GM12864 (cell line): ENCODE results near the gene ABCG1.
"Not testable (repeated sequence)": the region's sequence is repeated elsewhere in the genome, so short reads cannot be mapped to it uniquely, and the experiment has no call there.

Experiments used
- DNase-seq: peaks from one replicate; pipeline ENCODE4 v3.0.0-alpha.2; 2011; ENCODE audit warnings: low read depth
- H3K4me3 ChIP-seq: 2 replicates; pipeline ENCODE4 v1.5.1; 2011; ENCODE audit warnings: mild to moderate bottlenecking, low read depth, low read length, control low read depth
- CTCF ChIP-seq: IDR thresholded peaks from 2 replicates; pipeline ENCODE4 v1.5.1; 2011; ENCODE audit warnings: low read depth, mild to moderate bottlenecking, moderate library complexity, low read length, control low read depth, inconsistent platforms; ENCODE audit errors: missing control alignments

Gene ABCG1

GRCh38 chr21:42176859-42177258, 42.1 kb upstream of the ABCG1 start:
- no peak for TF ChIP-seq CTCF
- DNase-seq: no peak
- H3K4me3 ChIP-seq: no peak overlapping the region

DNA sequence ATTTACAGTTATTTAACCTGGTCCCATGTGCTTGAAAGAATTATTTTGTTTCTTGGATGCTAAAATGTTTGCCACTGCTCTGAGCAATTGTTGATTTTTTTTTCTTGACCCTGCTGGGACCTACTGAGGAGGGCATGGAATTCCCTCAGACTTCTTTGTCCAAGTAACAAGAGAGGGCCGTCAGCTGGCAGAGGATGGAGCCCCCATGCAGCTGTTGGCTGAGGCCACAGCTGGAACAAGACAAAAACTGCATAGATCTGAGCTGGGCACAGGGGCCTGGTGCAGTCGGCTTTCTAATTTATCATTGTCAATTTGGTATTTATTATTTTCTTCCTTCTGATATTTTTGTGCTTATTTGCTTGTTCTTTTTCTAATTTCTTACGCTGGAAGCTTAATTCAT, 39.6 kb upstream of the ABCG1 start:
- no peak overlapping the region for H3K4me3 ChIP-seq
- DNase-seq: no peak
- TF ChIP-seq CTCF: no peak

- not testable (repeated sequence) for DNase-seq, H3K4me3 ChIP-seq
Measured at GRCh38 chr21:42180001-42180400, 38.9 kb upstream of the ABCG1 start.

GRCh38 chr21:42182713-42183371, 36.1 kb upstream of the ABCG1 start:
- TF ChIP-seq CTCF: no peak
- DNase-seq: no peak
- no peak overlapping the region for H3K4me3 ChIP-seq

DNA sequence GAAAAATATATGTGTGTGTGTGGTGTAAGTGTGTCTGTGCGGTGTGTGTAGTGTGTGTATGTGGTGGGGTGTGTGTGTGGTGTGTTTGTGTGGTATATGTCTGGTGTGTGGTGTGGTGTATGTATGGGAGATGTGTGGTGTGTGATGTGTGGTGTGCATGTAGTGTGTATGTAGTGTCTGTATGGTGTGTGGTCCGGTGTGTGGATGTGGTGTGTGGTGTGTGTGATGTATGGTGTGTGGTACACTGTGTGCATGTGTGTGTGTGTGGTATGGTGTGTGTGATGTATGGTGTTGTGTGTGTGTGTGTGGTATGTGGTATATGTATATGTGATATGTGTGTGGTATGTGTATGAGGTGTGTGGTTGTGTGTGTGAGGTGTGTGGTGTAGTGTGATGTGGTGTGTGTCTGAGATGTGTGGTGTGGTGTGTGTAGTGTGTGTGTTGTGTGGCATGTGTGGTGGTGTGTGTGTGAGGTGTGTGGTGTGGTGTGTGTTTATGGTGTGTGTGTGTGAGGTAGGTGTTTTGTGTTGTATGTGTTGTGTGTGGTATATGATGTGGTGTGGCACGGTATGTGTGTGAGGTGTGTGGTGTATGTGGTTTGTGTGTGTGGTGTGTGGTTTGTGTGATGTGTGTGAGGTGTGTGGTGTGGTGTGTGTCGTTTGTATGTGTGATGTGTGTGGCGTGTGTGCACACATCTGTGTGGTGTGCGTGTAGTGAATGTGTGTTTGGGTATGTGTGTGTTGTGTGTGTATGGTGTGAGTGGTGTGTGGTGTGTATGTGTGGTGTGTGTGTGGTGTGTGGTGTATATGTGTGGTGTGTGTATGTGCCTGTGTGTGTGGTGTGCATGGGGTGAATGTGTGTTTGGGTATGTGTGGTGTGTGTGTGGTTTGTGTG, 35.3 kb upstream of the ABCG1 start:
- DNase-seq: no peak
- no peak for TF ChIP-seq CTCF

GRCh38 chr21:42186591-42186990, 32.3 kb upstream of the ABCG1 start:
- H3K4me3 ChIP-seq: no peak overlapping the region
- TF ChIP-seq CTCF: no peak
- no peak for DNase-seq

More for the DNA sequence above, 35.3 kb upstream of the ABCG1 start:
- no peak overlapping the region for H3K4me3 ChIP-seq

DNA sequence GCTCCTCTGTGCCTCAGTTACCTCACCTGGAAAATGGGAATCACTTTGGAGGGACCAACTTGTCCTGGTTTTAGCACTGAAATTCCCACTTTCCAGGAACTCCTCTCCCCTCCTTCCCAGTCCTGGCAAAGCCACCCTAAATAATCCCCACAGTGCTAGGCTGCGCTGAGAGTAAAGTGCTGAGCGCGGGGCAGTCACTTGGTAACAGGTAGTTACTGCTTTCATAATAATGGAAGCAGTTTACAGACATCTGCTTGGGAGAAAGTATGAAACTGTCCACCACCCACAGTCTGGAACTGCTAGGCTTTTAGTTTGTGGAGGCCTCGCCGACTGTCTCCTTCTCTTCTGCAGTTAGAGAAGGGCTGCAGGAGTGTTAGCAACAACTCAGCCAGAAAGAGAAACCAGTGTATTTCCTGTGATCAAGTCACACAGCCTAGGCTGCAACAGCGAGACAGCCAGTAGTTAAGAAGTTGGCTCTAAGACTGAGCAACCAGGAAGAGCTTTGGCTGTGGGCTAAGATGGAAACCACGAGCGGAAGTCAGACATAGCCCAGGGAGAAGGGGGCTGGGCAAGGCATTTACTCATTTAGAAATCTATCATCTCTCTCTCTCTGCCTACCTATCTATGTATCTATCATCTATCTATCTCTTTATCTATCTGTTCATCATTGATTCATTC, 30.8 kb upstream of the ABCG1 start:
- DNase-seq: peak; percentile 92
- no peak for TF ChIP-seq CTCF
- H3K4me3 ChIP-seq: no peak overlapping the region; the same call in 1 of the 2 replicates
